Fibroblast of skin of scalp (primary cell): Measurements from ENCODE around the gene NCKIPSD.

Experiments
- DNase-seq: peaks from one replicate; pipeline ENCODE4 v3.0.0-alpha.2; 2013

NCKIPSD gene

GRCh38 chr3:48644898-48645760, 40.6 kb downstream of the NCKIPSD start:
- DNase-seq = no peak

DNA sequence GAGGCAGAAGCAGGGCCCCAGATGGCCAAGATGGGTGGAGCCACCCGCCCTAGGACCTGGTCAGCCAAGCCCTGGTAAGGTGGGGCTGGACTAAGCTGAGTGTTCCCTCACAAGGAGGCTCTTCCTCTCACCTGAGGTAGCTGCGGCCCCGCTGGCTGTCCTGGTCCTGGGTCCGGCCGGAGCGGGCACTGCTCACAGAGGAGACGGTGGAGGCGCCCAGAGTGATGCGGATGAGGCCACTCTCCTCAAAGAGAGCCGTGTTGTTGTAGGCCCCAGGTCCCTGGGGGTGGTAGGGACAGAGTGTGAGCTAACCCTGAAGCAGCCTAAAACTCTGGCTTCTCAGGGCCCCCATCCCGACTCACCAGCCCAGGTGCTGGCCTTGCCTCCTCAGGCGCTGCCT, 43.1 kb downstream of the NCKIPSD start:
- DNase-seq = no peak

GRCh38 chr3:48641396-48641795, 44.3 kb downstream of the NCKIPSD start:
- DNase-seq = no peak

- DNase-seq = no peak
Measured at GRCh38 chr3:48639944-48640606, 45.6 kb downstream of the NCKIPSD start.

DNA sequence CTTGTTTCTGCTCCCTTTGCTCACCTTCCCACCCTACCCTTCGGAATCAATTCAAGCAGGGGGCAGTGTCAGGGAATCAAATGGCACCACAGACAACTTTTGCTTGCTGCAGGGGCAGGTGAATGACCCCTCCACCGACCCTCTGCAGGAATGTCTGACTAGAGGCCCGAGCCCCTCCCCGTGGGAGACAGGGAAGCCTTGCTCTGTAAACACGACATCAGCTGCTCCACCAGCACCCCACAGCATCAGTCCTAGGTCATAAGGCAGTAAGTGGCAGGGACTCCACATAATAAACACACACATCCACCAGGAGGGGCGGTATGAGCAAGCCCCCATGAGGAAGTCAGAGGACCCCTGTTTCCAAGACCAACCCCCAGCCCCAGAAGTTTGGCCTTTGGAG, 48.4 kb downstream of the NCKIPSD start:
- DNase-seq = no peak

- no peak for DNase-seq
Measured at GRCh38 chr3:48636149-48636655, 49.5 kb downstream of the NCKIPSD start.

DNA sequence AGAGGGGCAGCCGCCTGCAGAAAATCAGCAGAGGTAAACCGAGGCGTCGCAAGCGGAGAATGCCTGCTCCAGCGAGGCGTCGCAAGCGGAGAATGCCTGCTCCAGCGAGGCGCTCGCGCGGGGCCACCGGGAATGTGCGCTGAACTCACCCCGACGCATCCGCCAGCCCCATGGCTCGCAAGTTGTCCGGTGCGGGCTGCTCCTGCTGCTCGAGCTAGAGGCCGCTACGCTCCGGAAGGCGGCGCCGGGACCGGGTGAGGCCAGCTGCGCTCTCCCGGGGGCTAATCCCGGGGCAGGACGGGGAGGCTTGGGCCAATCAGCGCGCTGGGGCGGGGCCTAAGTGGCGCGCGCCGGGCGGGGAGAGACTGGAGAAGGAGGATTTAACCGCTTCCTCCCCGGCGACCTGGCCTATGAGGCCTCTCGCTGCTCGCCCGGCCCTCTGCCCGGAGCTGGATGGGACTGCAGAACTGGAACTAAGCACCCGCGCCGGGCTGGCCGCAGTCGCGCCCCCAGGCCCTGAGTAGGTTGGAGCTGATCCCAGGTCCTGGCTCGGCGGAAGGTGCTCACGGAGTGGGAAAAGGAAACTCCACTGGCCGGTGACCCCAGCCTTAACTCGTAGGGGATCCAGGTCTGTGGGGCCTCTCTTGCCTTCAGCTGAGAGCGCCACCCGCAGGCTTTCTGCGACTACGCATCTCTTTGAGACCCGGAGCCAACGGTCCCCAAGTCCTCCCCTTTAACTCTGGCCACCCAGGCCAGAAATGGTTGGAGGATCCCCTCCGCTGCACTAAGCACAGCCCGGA, 50.3 kb downstream of the NCKIPSD start, which contains the start of gene SLC26A6:
TSS of gene SLC26A6 (minus strand) at position 240 of the 800 bp plus-strand sequence. CDS start at position 172, 68 bp downstream.
- DNase-seq = peak; percentile 96

GRCh38 chr3:48634661-48635221, 51.0 kb downstream of the NCKIPSD start:
- DNase-seq = peak; percentile 64

- no peak for DNase-seq
Measured at GRCh38 chr3:48633743-48634142, 52.0 kb downstream of the NCKIPSD start.

DNA sequence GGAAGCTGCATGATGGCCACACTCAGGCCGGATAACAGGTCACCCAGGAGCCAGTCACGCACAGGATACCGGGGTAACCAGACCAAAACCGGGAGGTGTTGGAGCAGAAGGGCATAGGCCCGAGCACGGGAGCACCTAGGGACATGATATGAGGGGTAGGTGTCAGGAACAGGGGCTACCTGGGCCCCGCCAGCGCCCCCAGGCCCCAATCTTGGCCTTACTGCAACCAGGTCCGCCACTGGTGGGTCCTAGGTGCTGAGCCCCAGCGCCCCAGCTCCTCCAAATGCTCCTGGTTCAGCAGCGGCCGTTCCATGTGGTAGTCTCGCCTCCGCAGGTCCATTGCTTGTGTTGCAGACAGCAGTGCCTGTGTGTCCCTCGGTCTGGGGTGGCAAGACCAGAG, 52.5 kb downstream of the NCKIPSD start:
- DNase-seq = no peak

- DNase-seq = no peak
Measured at GRCh38 chr3:48631516-48632448, 53.9 kb downstream of the NCKIPSD start.

- no peak for DNase-seq
Measured at GRCh38 chr3:48630833-48631232, 54.9 kb downstream of the NCKIPSD start.

- no peak for DNase-seq
Measured at GRCh38 chr3:48630407-48630806, 55.3 kb downstream of the NCKIPSD start.

DNA sequence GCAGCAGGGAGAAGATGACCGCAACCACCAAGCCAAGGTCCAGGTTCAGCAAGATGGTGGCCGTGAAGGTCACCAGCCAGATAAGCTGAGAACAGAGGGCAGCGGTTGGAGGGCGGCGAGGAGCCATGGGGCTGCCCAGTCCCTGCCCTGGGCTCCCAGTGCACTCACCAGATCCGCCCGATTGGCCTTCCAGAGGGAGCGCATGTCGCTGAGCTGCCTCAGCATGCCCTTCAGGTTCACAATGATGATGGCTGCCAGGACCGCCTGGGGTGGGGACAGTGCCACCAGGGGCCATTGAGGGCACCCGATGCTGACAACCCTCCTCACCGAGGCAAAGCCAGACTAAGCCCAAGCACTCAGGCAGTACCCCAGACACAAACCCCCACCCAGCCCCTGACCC, 55.8 kb downstream of the NCKIPSD start:
- no peak for DNase-seq

DNA sequence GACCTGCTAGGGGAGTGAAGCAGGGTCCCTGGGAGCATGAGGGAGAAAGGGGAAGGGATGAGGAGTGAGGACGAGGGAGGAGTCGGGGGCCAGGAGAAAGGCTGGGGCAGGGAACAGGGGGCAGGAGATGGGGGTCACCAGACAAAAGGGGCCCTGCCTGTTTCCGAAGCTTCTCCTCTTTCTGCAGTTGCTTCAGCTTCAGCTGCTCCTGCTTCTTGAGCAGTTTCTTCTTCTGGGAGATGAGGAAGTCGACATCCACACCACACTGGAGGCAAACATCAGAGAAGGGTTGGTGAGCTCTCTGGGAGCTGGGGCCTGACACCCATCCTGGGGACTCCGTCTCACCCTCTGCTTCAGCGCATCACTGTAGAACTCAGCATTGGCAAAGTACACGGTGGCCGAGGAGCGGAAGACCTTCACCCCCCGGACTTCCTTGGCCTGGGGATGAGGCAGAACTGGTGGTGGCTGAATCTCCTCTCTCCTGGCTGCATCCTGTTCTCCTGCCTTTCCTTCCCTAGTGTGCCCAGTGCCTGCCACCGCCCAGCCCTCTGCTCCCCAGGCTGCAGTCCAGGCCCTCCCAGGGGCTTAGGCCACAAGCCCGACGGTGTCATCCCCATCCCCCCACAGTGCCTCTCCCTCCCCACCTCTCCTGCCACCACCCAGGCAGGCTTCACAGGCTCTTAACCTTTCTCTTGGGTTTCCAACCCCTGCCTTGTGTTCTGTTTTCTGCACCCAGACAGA, 57.3 kb downstream of the NCKIPSD start:
- no peak for DNase-seq

DNA sequence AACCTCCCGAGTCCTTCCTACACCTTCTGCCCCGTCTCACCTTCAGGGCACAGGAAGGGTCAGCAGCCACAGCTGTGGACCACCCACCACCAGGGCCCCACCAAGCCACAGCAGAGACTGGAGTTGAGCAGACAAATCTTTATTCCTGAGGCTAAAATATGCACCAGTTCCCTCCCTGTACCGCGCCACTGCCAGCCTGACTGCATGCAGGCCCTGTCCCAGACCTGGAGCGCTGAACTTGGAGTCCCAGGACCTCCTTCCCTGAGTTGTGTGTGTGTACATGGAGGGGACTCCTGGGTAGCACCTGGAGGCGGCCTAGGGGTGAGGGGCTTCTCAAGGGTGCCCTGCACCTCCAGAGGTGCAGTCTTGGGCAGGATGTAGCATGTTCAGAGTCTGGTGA, 60.1 kb downstream of the NCKIPSD start:
- DNase-seq = no peak

DNA sequence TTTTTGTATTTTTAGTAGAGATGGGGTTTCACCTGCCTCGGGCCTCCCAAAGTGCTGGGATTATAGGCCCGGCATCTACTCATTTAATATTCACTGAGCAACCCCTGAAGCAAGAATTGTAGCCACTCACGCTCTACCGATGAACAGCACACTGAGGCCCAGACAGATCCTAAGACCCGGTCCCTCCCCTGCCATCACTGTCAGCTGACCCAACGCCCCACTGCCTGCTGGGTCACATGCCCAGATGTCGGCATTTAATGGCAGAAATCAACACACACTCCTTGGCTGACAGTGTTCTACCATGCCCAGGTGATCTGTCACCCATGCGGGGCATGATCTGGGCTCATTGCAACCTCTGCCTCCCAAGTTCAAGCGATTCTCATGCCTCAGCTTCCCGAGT, 60.9 kb downstream of the NCKIPSD start:
- DNase-seq = no peak

DNA sequence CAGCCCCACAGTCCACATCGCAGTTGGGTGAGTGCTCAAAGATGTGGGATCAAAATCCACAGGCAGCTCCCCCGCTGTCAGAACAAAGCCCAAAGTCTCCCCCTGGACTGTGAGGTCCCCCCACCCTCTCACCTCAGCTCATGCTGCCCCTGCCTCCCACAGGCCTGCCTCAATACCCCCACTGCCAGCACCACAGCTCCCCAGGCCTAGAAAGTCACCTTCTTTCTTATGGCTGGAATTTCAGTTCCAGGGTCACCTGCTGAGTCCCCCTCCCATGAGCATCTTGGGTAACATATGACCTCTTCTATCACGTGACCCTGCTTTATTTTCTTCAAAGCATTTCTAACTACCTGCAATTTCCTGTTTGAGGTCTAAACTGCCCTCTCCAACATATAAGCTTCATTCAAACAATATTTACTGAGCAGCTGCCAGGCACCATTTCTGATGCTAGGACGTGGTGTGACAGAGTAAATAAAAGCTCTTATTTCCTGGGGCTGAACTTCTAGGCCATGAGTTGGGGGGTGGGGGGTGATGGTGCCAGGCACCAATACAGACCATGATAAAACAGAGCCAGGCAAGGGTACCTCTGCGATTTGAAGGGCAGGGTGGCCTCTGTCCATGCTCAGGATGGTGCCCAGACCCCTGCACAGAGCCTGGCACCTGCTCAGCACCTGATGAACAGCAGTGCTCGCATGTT, 61.7 kb downstream of the NCKIPSD start:
- no peak for DNase-seq
